RPMI8226 (cell line): Measurements from ENCODE around the gene AIMP1.

ENCODE experiments used
- DNase-seq: peaks from one replicate; pipeline ENCODE4 v3.0.0-alpha.2; 2015

The AIMP1 gene

GRCh38 chr4:106315968-106316772 is at the start of gene AIMP1, which contains the start of gene TBCK:
TSS of gene AIMP1 (plus strand) at chr4:106316550. CDS start at chr4:106325010, 8,460 bp downstream.
TSS of gene TBCK (minus strand) at chr4:106316209. CDS start at chr4:106308960, 7,249 bp downstream.
- peak; percentile 86 for DNase-seq

GRCh38 chr4:106268786-106269185 is 47.6 kb upstream of the AIMP1 start:
- DNase-seq = no peak

- DNase-seq = no peak
Observed at GRCh38 chr4:106269711-106270110, 46.6 kb upstream of the AIMP1 start.

GRCh38 chr4:106270736-106271135 is 45.6 kb upstream of the AIMP1 start:
- no peak for DNase-seq

GRCh38 chr4:106273831-106274230 is 42.5 kb upstream of the AIMP1 start:
- no peak for DNase-seq

GRCh38 chr4:106277140-106277675 is 39.1 kb upstream of the AIMP1 start:
- DNase-seq = no peak

GRCh38 chr4:106284227-106284626 is 32.1 kb upstream of the AIMP1 start:
- DNase-seq = no peak

- no peak for DNase-seq
Observed at GRCh38 chr4:106286611-106287010, 29.7 kb upstream of the AIMP1 start.

- DNase-seq = no peak
Observed at GRCh38 chr4:106287353-106287969, 28.9 kb upstream of the AIMP1 start.

- no peak for DNase-seq
Observed at GRCh38 chr4:106289737-106290136, 26.6 kb upstream of the AIMP1 start.

GRCh38 chr4:106291678-106292077 is 24.7 kb upstream of the AIMP1 start:
- no peak for DNase-seq

GRCh38 chr4:106294062-106294461 is 22.3 kb upstream of the AIMP1 start:
- DNase-seq = no peak

- DNase-seq = no peak
Observed at GRCh38 chr4:106297245-106298035, 18.9 kb upstream of the AIMP1 start.

- no peak for DNase-seq
Observed at GRCh38 chr4:106299977-106300376, 16.4 kb upstream of the AIMP1 start.

- DNase-seq = no peak
Observed at GRCh38 chr4:106301393-106302061, 14.8 kb upstream of the AIMP1 start.

GRCh38 chr4:106302062-106302438 is 14.3 kb upstream of the AIMP1 start:
- DNase-seq = no peak

GRCh38 chr4:106303548-106304281 is 12.6 kb upstream of the AIMP1 start:
- no peak for DNase-seq

- no peak for DNase-seq
Observed at GRCh38 chr4:106304632-106305031, 11.7 kb upstream of the AIMP1 start.

- DNase-seq = no peak
Observed at GRCh38 chr4:106305435-106306055, 10.8 kb upstream of the AIMP1 start.

GRCh38 chr4:106306561-106306960 is 9.8 kb upstream of the AIMP1 start:
- no peak for DNase-seq

- DNase-seq = no peak
Observed at GRCh38 chr4:106312377-106312776, 4.0 kb upstream of the AIMP1 start.
